Activated gamma-delta T cell treated with Interleukin-2 at 50 U/mL for 16 hours (primary cell): ENCODE data around the gene ABHD1.
"Not testable (repeated sequence)": the region's sequence is repeated elsewhere in the genome, so short reads cannot be mapped to it uniquely, and the experiment has no call there.

ENCODE experiments used
- DNase-seq: peaks from one replicate; pipeline ENCODE4 v3.0.0-alpha.2; 2020

ABHD1 gene

DNA sequence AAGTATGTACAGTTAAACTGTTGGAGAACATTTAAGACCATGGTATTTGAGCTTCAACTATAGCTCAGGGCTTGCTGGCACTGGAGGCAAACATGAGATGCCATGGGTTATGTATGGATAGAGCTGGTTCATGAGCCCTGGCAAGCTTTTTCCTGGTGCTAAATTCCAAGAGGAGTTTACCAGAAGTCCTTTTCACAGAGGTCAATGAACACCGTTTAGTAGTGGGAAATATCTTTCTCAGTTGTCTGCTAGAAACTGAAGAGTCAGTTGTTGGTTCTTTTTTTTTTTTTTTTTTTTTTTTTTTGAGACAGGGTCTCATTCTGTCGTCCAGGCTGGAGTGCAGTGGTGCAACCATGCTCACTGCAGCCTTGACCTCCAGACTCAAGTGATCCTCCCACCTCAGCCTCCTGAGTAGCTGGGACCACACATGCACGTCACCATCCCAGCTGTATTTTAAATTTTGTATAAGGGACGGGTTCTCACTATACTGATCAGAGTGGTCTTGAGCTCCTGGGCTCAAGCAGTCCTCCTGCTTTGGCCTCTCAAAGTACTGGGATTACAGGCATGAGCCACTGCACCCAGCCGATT lies 35.7 kb upstream of the ABHD1 start:
- DNase-seq = no peak

DNA sequence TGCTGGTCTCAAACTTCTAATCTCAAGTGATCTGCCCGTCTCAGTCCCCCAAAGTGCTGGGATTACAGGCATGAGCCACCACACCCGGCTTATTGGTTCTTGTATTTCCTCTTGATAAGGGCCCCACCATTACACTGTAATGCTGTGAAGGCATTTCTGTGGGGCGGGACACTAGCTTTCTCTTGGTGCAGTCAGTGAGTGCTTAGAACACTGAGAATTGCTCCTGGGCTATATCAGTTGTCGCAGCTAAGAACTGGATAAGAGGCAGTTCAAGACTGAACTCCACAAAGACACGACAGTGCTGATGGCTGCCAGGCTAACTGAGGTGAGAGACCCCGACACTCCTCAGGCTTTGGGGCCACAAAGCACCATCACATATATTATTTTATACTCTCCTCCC lies 35.0 kb upstream of the ABHD1 start:
- DNase-seq = no peak

DNA sequence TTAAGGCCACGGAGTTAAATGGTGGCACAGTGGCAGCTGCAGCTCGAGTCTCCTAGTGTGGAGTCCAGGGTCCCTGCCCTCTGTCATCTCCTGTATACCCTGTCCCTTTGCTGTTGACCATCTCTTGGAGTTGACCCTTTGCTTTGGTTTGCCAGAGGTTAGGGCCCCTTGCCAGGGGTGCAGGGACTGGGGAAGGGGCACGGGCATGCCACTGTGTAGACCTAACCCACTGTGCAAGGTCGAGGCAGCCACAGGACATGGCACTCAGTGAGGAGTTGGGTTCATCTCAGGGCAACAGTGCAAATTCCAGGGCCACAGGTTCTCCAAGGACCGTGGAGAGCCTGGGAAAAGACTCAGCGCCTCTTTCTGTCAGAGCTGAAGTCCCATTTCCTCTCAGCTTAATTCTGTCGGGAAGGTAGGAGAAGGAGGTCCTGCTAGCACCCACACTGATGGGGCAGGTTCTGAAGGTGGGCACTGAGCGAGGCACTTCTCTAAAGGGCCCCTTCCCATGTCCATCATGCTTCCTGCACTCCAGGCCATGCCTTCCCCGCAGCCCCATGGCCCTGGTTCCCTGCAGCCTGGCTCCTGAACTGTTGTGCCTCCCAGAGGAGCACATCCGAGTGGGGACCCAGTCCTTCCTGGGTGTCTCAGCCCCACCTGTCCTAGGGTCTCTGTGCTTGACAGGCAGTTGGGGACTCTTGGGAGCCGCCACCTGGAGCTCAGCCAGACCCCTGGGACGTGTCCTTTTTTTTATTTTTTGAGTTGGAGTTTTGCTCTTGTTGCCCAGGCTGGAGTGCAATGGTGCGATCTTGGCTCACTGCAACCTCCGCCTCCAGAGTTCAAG lies 34.3 kb upstream of the ABHD1 start:
- DNase-seq = no peak

DNA sequence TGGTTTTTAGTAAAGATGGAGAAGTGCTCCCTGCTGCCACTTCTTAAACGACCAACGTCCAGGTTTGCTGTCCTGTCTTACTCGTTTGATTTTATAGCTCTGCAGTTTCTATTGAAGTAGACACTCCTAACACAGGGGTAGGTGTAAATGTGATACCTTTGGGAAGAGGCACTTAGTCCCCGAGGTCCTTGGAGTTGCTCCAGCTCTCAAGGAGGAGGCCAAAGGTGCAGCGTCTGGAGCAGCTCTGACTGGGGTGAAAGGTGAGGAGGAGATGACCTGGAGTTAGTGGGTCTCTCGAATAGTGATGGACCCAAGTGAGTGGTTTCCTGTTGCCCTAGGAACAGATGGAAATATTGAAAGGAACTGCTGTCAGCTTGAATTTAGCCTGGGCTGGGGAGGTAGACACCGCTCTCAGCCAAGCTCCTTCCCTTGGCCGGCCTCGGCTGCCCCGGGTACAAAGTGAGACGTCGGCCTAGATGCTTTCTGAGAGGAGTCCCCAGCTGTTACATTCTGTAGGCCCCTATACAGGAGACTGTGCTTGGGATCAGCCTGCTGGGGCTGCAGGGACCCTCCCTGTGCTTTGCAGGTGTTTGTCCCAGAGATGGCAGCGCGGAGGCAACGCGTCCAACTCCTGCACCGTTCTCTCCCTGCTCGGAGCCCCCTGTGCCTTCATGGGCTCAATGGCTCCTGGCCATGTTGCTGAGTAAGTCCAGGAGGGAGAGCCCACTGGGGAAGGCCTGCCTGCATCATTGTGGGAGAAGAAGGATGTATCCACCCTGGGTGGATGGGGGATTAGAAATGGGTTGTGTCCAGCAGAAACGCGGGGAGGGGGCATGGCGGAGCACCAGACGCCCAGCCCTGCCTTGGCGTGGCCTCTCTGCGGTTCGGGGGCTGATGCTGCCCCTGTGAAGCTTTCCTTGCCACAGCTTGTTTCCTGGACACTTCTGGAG lies 31.6 kb upstream of the ABHD1 start:
- DNase-seq = no peak

DNA sequence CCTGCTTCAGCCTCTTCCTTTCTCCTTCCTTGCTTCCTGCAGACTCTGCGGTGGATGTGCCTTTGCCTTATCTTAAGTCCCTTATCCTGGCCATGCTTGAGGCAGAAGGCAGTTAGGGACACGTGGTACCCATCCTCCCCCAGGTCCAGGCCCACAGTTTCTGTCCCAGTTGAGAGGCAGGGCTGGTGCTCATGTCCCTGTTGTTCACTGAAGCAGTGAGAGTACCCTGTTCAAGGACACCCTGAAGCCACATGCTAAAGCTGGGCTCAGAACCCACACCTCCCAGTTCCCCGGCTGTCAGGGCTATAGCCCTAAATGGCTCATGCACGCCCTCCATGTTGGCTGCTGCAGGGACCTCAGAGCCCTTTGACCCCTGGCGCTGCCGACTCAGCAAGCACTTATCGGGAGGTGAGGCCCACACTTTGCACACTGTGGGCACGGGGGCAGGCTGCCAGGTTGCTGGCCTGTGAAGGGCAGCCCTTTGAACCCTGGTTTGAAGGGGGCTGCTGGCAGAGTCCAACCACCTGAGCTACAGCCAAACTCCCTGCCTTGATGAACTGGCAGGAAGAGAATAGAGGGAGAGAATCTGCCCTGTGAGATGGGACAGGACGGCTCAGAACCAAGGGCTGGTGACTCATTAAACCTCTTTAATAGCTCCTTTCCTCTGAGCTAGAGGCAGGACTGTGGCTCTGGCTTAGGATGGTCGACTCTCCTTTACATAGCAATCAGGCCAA lies 30.8 kb upstream of the ABHD1 start:
- DNase-seq = no peak

DNA sequence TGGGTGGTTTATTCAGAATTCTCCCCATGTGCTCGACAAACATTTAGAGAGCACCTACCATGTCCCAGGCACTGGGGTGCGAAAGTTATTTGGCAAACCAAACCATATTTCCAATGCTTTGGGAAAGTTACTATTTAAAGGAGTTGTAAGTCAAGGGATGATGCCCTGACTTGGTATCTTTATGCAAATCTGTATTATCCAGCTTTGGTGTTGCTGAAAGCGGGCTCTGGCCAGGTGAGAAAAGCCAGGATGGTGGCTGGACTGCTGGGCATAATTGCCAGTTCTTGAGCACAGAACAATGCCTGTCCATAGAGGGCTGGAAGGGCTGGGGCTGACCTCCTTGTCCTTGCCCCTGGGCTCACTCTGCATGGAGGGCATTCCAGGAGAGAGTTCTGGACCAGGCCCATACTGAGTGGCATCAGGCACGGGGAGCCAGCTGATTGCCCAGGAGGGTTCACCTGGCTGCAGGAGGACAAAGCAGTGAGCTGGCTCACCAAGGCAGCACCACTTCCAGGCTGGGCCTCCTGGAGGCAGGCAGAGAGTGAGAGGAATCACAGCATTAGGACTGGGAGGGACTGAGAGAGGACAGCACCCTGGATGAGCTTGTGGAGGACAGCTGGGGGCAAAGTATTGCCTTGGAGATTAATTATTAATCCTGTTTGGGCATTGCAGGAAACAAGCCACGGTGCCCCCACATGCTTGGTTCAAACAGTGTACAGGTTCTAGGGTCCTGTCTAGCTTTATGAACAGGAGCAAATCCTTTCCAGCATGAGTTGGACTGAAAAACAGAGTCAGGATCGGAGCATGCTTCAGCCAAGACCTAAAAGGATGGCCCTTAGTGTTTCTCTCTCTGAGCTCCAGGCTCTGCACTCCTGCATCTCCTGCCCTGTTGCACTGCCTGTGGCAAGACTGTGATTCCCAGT lies 29.9 kb upstream of the ABHD1 start:
- no peak for DNase-seq

DNA sequence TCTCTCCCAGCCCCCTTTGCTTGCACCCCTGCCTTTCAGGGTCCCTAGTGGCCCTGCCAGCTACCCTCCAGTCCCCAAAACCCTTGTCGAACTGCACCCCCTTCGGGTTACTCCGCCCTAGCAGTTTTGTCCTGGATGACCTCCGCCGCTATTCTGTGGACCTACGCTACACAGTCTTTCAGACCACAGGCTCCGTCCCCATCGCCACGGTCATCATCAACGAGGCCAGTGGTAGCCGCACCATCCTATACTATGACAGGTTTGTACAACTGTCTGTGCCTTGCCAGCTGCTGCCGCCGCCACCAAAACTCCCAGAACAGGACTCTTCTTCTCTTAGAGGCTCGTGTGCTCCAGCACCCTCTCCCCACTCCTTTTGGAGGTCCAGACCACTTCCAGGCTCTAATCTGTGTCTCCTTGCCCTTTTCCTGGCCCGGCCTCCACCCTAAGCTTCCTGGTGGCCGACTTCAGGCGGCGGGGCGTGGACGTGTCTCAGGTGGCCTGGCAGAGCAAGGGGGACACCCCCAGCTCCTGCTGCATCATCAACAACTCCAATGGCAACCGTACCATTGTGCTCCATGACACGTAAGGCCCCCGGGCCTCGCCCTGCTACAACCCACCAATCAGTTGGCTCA lies 29.1 kb upstream of the ABHD1 start:
- DNase-seq = no peak

DNA sequence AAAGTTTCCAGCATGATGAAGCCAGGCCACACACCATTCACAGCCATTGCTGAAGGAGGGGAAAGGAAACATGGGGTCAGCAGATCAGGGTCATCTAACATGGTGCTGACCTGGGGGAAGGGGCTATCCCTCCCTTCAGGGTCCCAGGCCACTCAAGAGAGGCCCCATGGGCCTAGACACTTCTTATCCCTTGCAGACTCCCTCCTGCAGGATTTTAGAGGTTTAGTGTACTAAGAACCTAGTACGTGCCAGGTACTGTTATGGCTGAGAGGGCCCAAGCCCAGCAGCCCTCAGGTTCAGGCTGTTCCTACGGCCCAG lies 28.2 kb upstream of the ABHD1 start:
- no peak for DNase-seq

DNA sequence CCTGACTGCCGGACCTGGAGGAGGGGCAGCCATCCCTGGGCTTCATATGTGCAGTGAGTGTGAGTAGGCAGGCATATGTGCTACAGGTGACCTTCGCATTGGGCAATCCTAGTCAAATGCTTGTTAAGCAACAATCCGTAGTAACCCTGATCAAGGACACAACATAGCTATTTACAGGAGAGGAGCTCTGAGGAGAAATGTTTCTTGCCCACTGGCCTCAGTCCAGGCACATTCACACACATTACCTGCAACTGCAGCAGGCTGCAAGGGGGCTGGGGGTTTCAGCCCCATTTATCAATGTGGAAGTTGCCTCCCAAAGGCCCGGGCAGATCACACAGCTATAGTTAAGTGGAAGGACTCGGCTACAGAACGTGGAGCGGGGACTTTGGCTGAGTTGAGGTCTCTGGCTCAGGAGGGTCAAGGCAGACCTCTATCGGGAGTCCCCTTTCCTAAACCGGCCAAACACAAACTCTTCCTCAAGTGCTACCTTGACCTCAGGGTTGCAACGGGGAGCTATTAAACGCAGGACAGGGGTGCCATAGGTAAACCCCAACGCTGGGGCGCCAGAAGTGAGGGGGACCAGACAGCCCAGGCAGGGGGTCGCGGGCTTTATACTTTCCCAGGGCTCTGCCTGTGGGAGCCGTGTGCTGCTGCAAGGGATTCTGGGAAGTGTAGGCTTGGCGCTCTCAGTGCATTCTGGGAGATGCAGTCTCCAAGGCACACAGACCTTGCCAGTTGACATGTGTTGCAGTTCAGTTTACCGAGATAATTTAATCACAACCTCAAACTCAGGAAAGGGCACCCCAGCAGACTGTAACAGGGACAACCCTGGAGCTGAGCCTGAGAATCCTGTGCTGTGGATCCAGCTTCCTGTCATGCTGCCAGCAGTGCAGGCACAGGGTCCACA lies 27.6 kb upstream of the ABHD1 start:
- DNase-seq = no peak

DNA sequence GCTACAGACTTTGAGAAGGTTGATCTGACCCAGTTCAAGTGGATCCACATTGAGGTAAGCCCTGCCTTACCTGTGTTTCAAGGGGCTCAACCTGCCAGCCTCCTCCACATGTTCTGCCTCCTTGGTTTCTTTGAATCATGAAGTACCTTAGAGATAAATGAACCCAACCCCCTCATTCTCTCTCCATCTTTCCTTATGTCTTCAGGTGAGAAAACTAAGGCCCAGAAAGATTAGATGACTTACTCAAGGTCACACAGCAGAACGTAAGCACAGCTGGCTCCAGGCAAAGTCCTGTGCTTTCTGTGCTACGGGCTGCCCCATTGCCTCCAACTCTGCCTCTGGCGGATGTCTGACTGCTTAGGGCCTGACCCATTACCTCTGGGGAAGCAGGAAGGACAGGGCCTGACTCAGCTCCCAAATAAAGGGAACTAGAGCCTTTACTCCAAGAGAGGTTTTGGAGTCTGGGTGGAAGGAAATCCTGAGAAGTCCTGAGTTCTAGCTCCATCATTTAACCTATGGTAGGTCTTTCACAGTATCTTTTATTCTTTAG lies 26.8 kb upstream of the ABHD1 start:
- no peak for DNase-seq

DNA sequence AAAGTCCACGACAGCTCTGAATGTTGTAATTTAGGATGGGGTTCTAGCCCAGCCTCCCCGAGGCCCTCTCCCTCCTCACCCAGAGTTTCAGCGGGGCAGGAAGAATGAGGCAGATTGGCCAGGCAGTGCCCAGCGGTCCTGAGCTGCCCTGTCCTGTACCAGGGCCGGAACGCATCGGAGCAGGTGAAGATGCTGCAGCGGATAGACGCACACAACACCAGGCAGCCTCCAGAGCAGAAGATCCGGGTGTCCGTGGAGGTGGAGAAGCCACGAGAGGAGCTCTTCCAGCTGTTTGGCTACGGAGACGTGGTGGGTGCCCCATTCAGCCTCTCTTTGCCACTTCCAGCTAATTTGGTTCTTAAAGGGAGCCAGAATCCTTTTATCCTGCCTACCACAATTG lies 26.3 kb upstream of the ABHD1 start:
- no peak for DNase-seq

DNA sequence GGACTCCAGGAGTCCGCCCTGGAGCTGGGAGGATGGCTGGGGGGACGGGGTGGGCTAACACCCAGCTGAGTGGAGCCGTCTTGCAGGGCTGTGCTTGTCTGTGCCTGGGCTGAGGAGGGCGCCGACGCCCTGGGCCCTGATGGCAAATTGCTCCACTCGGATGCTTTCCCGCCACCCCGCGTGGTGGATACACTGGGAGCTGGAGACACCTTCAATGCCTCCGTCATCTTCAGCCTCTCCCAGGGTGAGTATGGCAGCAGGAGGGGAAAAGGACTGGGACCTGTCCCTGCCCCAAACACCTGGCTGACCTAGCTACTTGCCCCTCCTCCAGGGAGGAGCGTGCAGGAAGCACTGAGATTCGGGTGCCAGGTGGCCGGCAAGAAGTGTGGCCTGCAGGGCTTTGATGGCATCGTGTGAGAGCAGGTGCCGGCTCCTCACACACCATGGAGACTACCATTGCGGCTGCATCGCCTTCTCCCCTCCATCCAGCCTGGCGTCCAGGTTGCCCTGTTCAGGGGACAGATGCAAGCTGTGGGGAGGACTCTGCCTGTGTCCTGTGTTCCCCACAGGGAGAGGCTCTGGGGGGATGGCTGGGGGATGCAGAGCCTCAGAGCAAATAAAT lies 24.2 kb upstream of the ABHD1 start:
- DNase-seq = no peak

DNA sequence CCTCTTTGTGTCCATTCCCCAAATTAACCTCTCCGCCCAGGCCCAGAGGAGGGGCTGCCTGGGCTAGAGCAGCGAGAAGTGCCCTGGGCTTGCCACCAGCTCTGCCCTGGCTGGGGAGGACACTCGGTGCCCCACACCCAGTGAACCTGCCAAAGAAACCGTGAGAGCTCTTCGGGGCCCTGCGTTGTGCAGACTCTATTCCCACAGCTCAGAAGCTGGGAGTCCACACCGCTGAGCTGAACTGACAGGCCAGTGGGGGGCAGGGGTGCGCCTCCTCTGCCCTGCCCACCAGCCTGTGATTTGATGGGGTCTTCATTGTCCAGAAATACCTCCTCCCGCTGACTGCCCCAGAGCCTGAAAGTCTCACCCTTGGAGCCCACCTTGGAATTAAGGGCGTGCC lies 23.6 kb upstream of the ABHD1 start:
- DNase-seq = no peak

DNA sequence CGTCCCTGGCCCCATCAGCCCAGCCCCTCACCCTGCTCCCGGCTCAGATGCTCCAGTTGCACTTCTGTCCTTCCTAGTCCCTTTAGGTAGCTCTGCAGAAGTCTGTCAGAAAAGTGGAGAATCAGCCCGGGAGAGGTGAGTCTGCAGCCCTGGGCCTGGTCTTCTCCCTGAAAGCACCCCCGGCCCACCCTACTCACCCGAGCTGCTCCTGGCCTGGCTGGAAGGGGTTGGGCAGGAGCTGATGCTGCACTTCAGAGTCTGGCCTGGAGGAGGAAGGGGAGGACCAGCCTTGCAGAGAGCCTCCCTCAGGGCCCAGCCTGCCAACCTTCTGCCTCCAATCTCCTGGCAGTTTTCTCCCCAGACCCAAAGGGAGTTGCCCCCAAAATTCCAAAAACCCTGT lies 21.3 kb upstream of the ABHD1 start:
- no peak for DNase-seq

DNA sequence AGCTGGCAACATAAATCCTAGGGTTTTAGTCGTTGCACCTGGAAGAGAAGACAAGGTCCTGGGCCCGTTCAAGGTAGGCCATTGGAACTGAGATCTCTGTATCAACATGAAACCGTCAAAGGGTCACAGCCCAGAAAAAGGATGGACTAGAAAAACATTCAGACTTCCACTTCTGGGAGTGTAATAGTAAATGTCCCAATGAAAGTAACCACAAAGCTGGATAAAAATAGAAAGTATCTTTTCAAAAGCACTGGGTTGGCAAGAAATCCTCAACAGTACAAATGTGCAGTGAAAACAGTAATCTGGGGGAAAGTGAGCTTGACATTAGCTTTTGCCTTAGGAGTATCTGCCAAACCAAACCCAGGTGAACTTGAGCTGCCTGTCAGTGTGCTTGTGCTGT lies 17.6 kb upstream of the ABHD1 start:
- no peak for DNase-seq

DNA sequence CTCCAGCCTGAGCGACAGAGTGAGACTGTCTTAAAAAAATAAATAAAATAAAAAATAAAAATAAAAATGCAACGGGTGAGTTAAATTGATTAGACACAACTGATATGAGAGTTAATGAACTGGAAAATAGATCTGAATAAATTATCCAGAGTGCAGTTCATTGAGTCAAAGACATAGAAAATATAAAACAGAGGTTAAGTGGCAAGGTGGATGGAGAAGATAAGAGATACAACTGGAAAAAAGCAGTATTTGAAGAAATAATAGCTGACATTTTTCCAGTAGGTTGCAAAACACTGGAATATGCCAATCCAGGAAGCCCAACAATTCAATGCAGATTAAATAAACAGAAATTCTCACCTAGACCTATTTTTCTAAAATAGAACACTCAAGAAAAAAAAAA lies 15.4 kb upstream of the ABHD1 start:
- DNase-seq = no peak

DNA sequence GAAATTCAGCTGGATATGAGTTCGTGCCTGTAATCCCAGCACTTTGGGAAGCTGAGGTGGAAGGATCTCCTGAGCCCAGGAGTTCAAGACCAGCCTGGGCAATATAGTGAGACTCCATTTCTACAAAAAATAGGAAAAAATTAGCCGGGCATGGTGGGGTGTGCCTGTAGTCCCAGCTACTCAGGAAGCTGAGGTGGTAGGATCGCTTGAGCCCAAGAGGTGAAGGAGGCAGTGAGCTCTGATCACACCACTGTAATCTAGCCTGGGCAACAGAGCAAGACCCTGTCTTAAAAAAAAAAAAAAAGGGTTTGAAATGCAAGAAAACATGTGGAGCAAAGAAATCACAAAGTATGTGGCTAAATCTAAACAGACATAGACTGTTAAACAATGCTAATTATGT lies 14.5 kb upstream of the ABHD1 start:
- DNase-seq = no peak

DNA sequence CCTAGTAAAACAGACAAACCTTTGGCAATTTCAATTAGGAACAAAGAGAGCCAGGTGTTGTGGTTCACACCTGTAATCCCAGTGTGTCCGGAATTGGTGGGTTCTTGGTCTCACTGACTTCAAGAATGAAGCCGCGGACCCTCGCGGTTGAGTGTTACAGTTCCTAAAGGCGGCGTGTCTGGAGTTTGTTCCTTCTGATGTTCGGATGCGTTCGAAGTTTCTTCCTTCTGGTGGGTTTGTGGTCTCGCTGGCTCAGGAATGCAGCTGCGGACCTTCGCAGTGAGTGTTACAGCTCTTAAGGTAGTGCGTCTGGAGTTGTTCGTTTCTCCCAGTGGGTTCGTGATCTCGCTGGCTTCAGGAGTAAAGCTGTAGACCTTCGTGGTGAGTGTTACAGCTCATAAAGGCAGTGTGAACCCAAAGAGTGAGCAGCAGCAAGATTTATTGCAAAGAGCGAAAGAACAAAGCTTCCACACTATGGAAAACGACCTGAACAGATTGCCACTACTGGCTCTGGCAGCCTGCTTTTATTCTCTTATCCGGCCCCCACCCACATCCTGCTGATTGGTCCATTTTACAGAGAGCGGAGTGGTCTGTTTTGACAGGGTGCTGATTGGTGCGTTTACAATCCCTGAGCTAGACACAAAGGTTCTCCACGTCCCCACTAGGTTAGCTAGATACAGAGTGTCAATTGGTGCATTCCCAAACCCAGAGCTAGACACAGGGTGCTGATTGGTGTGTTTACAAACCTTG lies 12.8 kb upstream of the ABHD1 start:
- DNase-seq = not testable (repeated sequence)
